HEK293 (cell line): ENCODE results near the gene SGIP1.

Experiments
- CTCF ChIA-PET: fragments of 350-600 bp; formaldehyde crosslinking; extraction: SDS; loops from one replicate; lab custom pipeline; 2021; ENCODE audit warnings: antibody characterized with exemption; lab: Yijun Ruan, JAX
- POLR2A ChIA-PET: fragments of 300-600 bp; formaldehyde crosslinking; extraction: SDS; loops from one replicate; lab custom pipeline; 2020; ENCODE audit warnings: antibody characterized with exemption, inconsistent platforms; lab: Yijun Ruan, JAX
- H3K27ac ChIP-seq: fragments of 200-500 bp; sonication (Bioruptor generic); 2 replicates; pipeline ENCODE4 v1.5.1; 2014; ENCODE audit warnings: low read depth, low read length, control low read depth, inconsistent platforms; ENCODE audit errors: extremely low read depth
- H3K36me3 ChIP-seq, 2 experiments: fragments of 200-500 bp in 1 of 2; sonication (Bioruptor generic) in 1 of 2; 1 replicate in 1 of 2; 2 replicates in 1 of 2; pipeline ENCODE4 v1.5.1; 2014 to 2017; ENCODE audit warnings: inconsistent platforms in 2 of 2, low read length in 2 of 2; ENCODE audit not compliant: control insufficient read depth in 2 of 2, insufficient read depth in 1 of 2
- H3K4me1 ChIP-seq: fragments of 200-500 bp; sonication (Bioruptor generic); 2 replicates; pipeline ENCODE4 v1.5.1; 2014; ENCODE audit warnings: mild to moderate bottlenecking, low read length, inconsistent platforms; ENCODE audit not compliant: control insufficient read depth, insufficient read depth
- H3K4me3 ChIP-seq: 2 replicates; pipeline ENCODE4 v1.5.1; 2011; ENCODE audit warnings: low read depth, mild to moderate bottlenecking, control low read depth, low read length, moderate library complexity
- H3K9me3 ChIP-seq: fragments of 200-500 bp; sonication (Bioruptor generic); 2 replicates; pipeline ENCODE4 v1.5.1; 2014; ENCODE audit warnings: low read depth, low read length, inconsistent platforms; ENCODE audit not compliant: control insufficient read depth, insufficient read depth
- BCL6B ChIP-seq: fragments of 450-650 bp; formaldehyde crosslinking; IDR thresholded peaks from 2 replicates; pipeline ENCODE4 v1.5.1; 2017; ENCODE audit warnings: missing biosample characterization, missing genetic modification characterization
- PRDM4 ChIP-seq: fragments of 450-650 bp; formaldehyde crosslinking; IDR thresholded peaks from 2 replicates; pipeline ENCODE4 v1.5.1; 2017; ENCODE audit warnings: missing biosample characterization, missing genetic modification characterization
- ZFHX2 ChIP-seq: fragments of 450-650 bp; formaldehyde crosslinking; conservative IDR thresholded peaks from 2 replicates; pipeline ENCODE4 v1.5.1; 2016; ENCODE audit warnings: missing biosample characterization, missing genetic modification characterization
- ZFP3 ChIP-seq: fragments of 450-650 bp; formaldehyde crosslinking; IDR thresholded peaks from 2 replicates; pipeline ENCODE4 v1.5.1; 2016; ENCODE audit warnings: low read depth, missing biosample characterization, missing genetic modification characterization
- ZNF394 ChIP-seq: fragments of 450-650 bp; formaldehyde crosslinking; IDR thresholded peaks from 2 replicates; pipeline ENCODE4 v1.5.1; 2016; ENCODE audit warnings: missing biosample characterization, missing genetic modification characterization, mild to moderate bottlenecking, moderate library complexity, borderline replicate concordance
- ZNF580 ChIP-seq: fragments of 450-650 bp; formaldehyde crosslinking; IDR thresholded peaks from 2 replicates; pipeline ENCODE4 v1.5.1; 2016; ENCODE audit warnings: missing biosample characterization, missing genetic modification characterization
- ZNF623 ChIP-seq: fragments of 450-650 bp; formaldehyde crosslinking; IDR thresholded peaks from 2 replicates; pipeline ENCODE4 v1.5.1; 2016; ENCODE audit warnings: missing biosample characterization, missing genetic modification characterization
- ZNF629 ChIP-seq: fragments of 450-650 bp; formaldehyde crosslinking; IDR thresholded peaks from 2 replicates; pipeline ENCODE4 v1.5.1; 2017; ENCODE audit warnings: missing biosample characterization, missing genetic modification characterization
- ZNF747 ChIP-seq: fragments of 450-650 bp; formaldehyde crosslinking; IDR thresholded peaks from 2 replicates; pipeline ENCODE4 v1.5.1; 2016; ENCODE audit warnings: missing biosample characterization, missing genetic modification characterization
- ZSCAN18 ChIP-seq: fragments of 450-650 bp; formaldehyde crosslinking; IDR thresholded peaks from 2 replicates; pipeline ENCODE4 v1.5.1; 2016; ENCODE audit warnings: missing biosample characterization, missing genetic modification characterization
- ZXDB ChIP-seq: fragments of 450-650 bp; formaldehyde crosslinking; IDR thresholded peaks from 2 replicates; pipeline ENCODE4 v1.5.1; 2016; ENCODE audit warnings: missing biosample characterization, missing genetic modification characterization

SGIP1 gene

GRCh38 chr1:66693856-66694255, 159.9 kb downstream of the SGIP1 start:
- Histone ChIP-seq H3K9me3 (no peaks in the 10 kb centered on the region), H3K4me3 (no peak overlapping the region), H3K27ac (no peak overlapping the region), H3K4me1 (no peaks in the 10 kb centered on the region), H3K36me3 (no peaks in the 10 kb centered on the region)
- TF ChIP-seq ZNF747 (tag by site-specific recombination) (no peak), ZNF623 (tag by site-specific recombination) (no peak)
- ChIA-PET POLR2A (no interaction called here), CTCF (no interaction called here)

GRCh38 chr1:66695116-66695515, 161.2 kb downstream of the SGIP1 start:
- Histone ChIP-seq H3K4me3 (no peak overlapping the region), H3K36me3 (no peaks in the 10 kb centered on the region), H3K27ac (no peak overlapping the region)
- no peak for TF ChIP-seq PRDM4 (tag by site-specific recombination)
- TF ChIP-seq, all 188 proteins: peak for 0
- Histone ChIP-seq H3K4me1 (no peaks in the 10 kb centered on the region), H3K9me3 (no peaks in the 10 kb centered on the region)
- POLR2A ChIA-PET, result no interaction called here
- CTCF ChIA-PET, result no interaction called here

GRCh38 chr1:66696771-66697170, 162.8 kb downstream of the SGIP1 start:
- TF ChIP-seq ZXDB (tag by site-specific recombination) (no peak), BCL6B (tag by site-specific recombination) (0 out of 2 replicates have a peak, but pooled peaks have one; percentile 17)
- Histone ChIP-seq H3K4me3 (no peak overlapping the region), H3K4me1 (no peaks in the 10 kb centered on the region), H3K27ac (no peak overlapping the region), H3K9me3 (no peaks in the 10 kb centered on the region), H3K36me3 (no peaks in the 10 kb centered on the region)
- POLR2A ChIA-PET, result no interaction called here
- CTCF ChIA-PET, result interaction anchor here (0.6 kb wide), 1 partner anchor 42 kb away, joined by 4 read pairs; no protein-coding TSS in a partner anchor

GRCh38 chr1:66699213-66699612, 165.3 kb downstream of the SGIP1 start:
- ChIA-PET POLR2A (no interaction called here), CTCF (interaction anchor here (0.6 to 2.2 kb wide), 4 partner anchors 26 to 253 kb away, joined by 3 to 9 read pairs (median 4); no protein-coding TSS in a partner anchor)
- H3K27ac ChIP-seq, result no peak overlapping the region
- H3K9me3 ChIP-seq, result no peaks in the 10 kb centered on the region
- no peaks in the 10 kb centered on the region for H3K36me3 ChIP-seq
- no peak overlapping the region for H3K4me3 ChIP-seq
- H3K4me1 ChIP-seq, result no peaks in the 10 kb centered on the region
- no peak for TF ChIP-seq ZNF394 (tag by site-specific recombination)

- CTCF ChIA-PET, result no interaction called here
- TF ChIP-seq ZNF580 (tag by site-specific recombination), result no peak
- no peak for TF ChIP-seq PRDM4 (tag by site-specific recombination)
- no peak for TF ChIP-seq ZFP3 (tag by site-specific recombination)
- no peak for TF ChIP-seq ZNF629 (tag by site-specific recombination)
- no peak for TF ChIP-seq ZSCAN18 (tag by site-specific recombination)
- no peak for TF ChIP-seq ZFHX2 (tag by site-specific recombination)
These were observed 170.4 kb downstream of the SGIP1 start for GRCh38 chr1:66704177-66704875.

More at GRCh38 chr1:66704177-66704875, 170.4 kb downstream of the SGIP1 start:
- Histone ChIP-seq H3K27ac (no peak overlapping the region), H3K9me3 (no peaks in the 10 kb centered on the region), H3K4me1 (no peaks in the 10 kb centered on the region), H3K36me3 (no peaks in the 10 kb centered on the region), H3K4me3 (no peak overlapping the region)
- POLR2A ChIA-PET, result no interaction called here
